Activated CD4-positive, alpha-beta T cell treated with anti-CD3 and anti-CD28 coated beads, Interleukin-2, amount 10 ng/mL, durations not matched to agents 7 days and 5 days (primary cell): ENCODE results near the gene GALNT15. TPM values are rescaled to one million over a fixed set of nuclear protein-coding genes. Genes with fewer than 3 reads are reported as not detected.

Experiments used
- CTCF ChIA-PET: fragments of 350-600 bp; sonication (Branson Sonifier 250); formaldehyde crosslinking; loops from one replicate; lab custom pipeline; 2021; ENCODE audit warnings: antibody characterized with exemption; lab: Charles Lee
- POLR2A ChIA-PET: fragments of 350-600 bp; sonication (Branson Sonifier 250); formaldehyde crosslinking; loops from one replicate; lab custom pipeline; 2021; ENCODE audit warnings: antibody characterized with exemption; lab: Charles Lee
- DNase-seq: peaks from one replicate; pipeline ENCODE4 v3.0.0-alpha.2; 2020
- H3K27ac Mint-ChIP-seq: one replicate; pipeline ENCODE4 v1.8.0; 2021; ENCODE audit warnings: mild to moderate bottlenecking, moderate library complexity, mixed read lengths
- H3K27me3 Mint-ChIP-seq: one replicate; pipeline ENCODE4 v1.8.0; 2021; ENCODE audit warnings: mixed read lengths
- H3K36me3 Mint-ChIP-seq: one replicate; pipeline ENCODE4 v1.8.0; 2021; ENCODE audit warnings: low read depth, mixed read lengths
- H3K4me1 Mint-ChIP-seq: one replicate; pipeline ENCODE4 v1.8.0; 2021; ENCODE audit warnings: mixed read lengths
- H3K4me3 Mint-ChIP-seq: one replicate; pipeline ENCODE4 v1.8.0; 2021; ENCODE audit warnings: mild to moderate bottlenecking, moderate library complexity, mixed read lengths
- H3K9me3 Mint-ChIP-seq: one replicate; pipeline ENCODE4 v1.8.0; 2021; ENCODE audit warnings: mixed read lengths
- total RNA-seq, 2 experiments: library from RNA; stranded (reverse); gene quantifications; one replicate each; pipeline ENCODE4 v1.2.3, GENCODE V29; 2021

GALNT15 gene, protein sequence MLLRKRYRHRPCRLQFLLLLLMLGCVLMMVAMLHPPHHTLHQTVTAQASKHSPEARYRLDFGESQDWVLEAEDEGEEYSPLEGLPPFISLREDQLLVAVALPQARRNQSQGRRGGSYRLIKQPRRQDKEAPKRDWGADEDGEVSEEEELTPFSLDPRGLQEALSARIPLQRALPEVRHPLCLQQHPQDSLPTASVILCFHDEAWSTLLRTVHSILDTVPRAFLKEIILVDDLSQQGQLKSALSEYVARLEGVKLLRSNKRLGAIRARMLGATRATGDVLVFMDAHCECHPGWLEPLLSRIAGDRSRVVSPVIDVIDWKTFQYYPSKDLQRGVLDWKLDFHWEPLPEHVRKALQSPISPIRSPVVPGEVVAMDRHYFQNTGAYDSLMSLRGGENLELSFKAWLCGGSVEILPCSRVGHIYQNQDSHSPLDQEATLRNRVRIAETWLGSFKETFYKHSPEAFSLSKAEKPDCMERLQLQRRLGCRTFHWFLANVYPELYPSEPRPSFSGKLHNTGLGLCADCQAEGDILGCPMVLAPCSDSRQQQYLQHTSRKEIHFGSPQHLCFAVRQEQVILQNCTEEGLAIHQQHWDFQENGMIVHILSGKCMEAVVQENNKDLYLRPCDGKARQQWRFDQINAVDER
- not detected for total RNA-seq

DNA sequence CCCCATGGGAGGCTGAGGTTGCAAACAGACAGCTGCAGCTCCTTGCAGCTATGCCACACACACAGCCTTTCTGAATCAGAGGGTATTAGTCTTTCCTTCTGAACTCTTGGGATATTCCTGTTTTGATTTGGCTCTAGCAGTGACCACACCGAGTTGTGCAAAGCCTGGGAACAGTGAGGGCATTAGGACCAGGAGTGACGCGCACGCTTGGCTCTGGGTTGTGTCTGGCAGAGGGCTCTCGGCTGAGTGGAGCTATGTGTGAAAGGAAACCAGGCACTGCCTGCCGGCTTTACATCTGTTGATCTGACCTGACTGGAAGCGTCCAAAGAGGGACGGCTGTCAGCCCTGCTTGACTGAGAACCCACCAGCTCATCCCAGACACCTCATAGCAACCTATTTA, at the start of gene GALNT15:
GALNT15 (plus strand) TSS at position 292 of the 400 bp plus-strand sequence. CDS start 472 bp downstream, outside the sequence.
- ChIA-PET CTCF (interaction anchor here (1.2 to 1.4 kb wide), 3 partner anchors 31 to 70 kb away, joined by 3 to 4 read pairs (median 4); no protein-coding TSS in a partner anchor), POLR2A (no interaction called here)

DNA sequence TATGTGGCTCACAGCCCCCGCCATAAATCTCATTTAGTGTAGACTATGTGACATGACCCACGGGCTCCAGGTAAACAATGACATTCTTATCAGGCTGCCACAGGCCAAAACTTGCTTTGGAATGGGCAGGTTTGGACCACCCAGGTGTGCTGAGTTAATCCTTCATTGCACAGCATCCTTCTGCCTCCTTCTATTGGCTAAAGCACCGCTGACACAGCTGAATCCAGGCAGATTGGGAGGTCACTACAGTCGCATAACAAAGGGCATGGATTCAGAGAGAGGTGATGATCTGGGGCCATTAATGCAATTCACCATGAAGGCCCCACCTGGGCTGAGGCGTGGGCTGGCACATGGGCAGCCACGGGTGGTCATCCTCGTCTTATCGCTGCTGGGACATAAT, 47.8 kb upstream of the GALNT15 start:
- ChIA-PET CTCF (no interaction called here), POLR2A (no interaction called here)
- Mint-ChIP-seq H3K9me3 (no peaks in the 10 kb centered on the region), H3K27me3 (no peaks in the 10 kb centered on the region), H3K4me3 (no peak overlapping the region), H3K4me1 (no peaks in the 10 kb centered on the region), H3K27ac (no peak overlapping the region), H3K36me3 (no peaks in the 10 kb centered on the region)
- DNase-seq: no peak

More for the DNA sequence above, at the start of gene GALNT15:
- Mint-ChIP-seq H3K36me3 (no peaks in the 10 kb centered on the region), H3K27me3 (peaks cover 24% of the 10 kb centered on the region), H3K4me1 (peaks cover 4% of the 10 kb centered on the region), H3K27ac (no peak within 1 kb of the TSS), H3K4me3 (no peak within 1 kb of the TSS), H3K9me3 (no peaks in the 10 kb centered on the region)
- no peak for DNase-seq

DNA sequence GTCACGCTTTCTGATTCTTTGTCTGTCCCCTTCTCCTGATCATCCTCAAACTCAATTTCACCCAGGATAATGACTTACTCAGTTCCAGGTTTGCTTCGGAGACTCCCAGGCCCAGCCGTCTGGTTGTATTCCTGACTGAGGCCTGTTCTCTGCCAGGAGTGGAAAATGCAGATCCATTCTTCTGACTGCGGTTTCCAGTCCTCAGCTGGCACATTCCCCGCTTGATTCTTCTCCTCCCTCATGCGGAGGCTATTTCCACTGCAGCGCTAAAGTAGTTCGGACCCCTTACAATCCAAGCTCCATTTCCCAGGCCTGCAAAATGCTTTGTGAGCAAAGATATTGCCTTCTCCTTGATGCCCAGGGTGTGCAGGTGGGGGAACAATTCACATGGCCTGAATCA, 47.2 kb upstream of the GALNT15 start:
- no peaks in the 10 kb centered on the region for H3K4me1 Mint-ChIP-seq
- POLR2A ChIA-PET: no interaction called here
- no peaks in the 10 kb centered on the region for H3K27me3 Mint-ChIP-seq
- H3K4me3 Mint-ChIP-seq: no peak overlapping the region
- H3K9me3 Mint-ChIP-seq: no peaks in the 10 kb centered on the region
- H3K27ac Mint-ChIP-seq: no peak overlapping the region
- no peaks in the 10 kb centered on the region for H3K36me3 Mint-ChIP-seq
- no peak for DNase-seq
- CTCF ChIA-PET: no interaction called here

DNA sequence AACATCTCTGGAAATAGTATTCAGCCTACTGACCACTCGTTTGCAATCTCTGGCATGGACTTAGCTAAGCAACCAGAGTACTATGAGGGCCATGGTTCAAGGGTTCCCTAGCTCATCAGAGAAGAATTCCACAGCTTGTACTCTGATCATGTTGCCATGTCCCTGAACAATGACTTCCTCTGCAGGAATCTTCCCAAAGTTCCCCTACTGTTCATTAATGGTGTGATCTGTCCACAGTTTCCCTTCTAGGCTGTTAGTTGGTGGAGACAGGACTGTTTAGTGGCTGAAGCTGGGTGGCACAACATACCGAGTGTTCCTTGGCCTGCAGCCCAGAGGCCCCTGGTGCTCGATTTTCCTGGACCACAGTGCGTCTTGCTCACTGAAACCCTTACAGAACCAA, 44.4 kb upstream of the GALNT15 start:
- ChIA-PET CTCF (no interaction called here), POLR2A (no interaction called here)
- Mint-ChIP-seq H3K27me3 (no peaks in the 10 kb centered on the region), H3K4me1 (no peaks in the 10 kb centered on the region), H3K27ac (no peak overlapping the region), H3K4me3 (no peak overlapping the region), H3K9me3 (no peaks in the 10 kb centered on the region), H3K36me3 (no peaks in the 10 kb centered on the region)
- no peak for DNase-seq

DNA sequence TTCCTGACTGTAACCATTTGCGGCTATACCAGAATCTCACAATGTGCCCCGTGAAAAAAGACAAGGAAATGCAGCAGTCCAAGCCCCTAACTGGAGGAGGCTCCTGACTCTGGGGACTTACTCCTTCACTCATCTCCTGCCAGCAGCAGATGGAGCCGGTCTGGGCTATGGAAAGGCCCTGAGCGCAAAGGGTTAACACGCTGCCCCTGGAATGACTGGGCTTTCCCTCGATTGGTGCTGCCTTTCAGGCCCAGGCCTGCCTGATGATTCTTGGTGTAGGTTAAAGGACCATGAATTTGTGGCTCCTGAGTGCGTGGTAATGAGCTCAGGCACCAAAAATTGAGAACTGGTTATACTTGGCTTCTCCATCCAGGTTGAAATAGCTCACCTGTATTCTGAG, 42.3 kb upstream of the GALNT15 start:
- CTCF ChIA-PET: no interaction called here
- H3K4me1 Mint-ChIP-seq: no peaks in the 10 kb centered on the region
- no peak for DNase-seq
- H3K9me3 Mint-ChIP-seq: no peaks in the 10 kb centered on the region
- POLR2A ChIA-PET: no interaction called here
- no peak overlapping the region for H3K4me3 Mint-ChIP-seq
- H3K36me3 Mint-ChIP-seq: no peaks in the 10 kb centered on the region
- no peaks in the 10 kb centered on the region for H3K27me3 Mint-ChIP-seq
- H3K27ac Mint-ChIP-seq: no peak overlapping the region

DNA sequence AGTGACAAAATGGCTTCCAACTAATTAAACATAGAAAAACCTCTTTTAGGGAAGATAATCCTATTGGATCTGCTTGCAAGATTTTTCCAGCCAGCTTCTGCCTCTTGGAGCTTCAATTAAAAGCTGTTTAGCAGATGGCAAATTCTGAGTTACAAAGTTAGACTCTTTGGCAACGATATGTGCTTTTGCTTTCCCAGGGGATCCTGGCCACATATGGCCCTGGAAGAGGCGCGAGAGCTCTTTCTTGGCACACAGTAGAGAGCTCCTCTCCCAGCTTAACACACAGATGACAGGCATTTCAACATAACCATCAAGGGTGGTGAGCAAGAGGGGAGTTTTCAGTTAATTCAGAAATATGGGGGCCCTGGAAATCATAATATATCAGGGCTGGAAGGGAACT, 41.6 kb upstream of the GALNT15 start:
- ChIA-PET POLR2A (interaction anchor here (0.6 kb wide), 1 partner anchor 9 kb away, joined by 8 read pairs; no protein-coding TSS in a partner anchor), CTCF (interaction anchor here (1.4 kb wide), 1 partner anchor 19 kb away, joined by 5 read pairs; no protein-coding TSS in a partner anchor)
- no peaks in the 10 kb centered on the region for H3K36me3 Mint-ChIP-seq
- no peaks in the 10 kb centered on the region for H3K27me3 Mint-ChIP-seq
- no peaks in the 10 kb centered on the region for H3K9me3 Mint-ChIP-seq
- no peak for DNase-seq
- no peaks in the 10 kb centered on the region for H3K4me1 Mint-ChIP-seq
- H3K4me3 Mint-ChIP-seq: no peak overlapping the region
- no peak overlapping the region for H3K27ac Mint-ChIP-seq

DNA sequence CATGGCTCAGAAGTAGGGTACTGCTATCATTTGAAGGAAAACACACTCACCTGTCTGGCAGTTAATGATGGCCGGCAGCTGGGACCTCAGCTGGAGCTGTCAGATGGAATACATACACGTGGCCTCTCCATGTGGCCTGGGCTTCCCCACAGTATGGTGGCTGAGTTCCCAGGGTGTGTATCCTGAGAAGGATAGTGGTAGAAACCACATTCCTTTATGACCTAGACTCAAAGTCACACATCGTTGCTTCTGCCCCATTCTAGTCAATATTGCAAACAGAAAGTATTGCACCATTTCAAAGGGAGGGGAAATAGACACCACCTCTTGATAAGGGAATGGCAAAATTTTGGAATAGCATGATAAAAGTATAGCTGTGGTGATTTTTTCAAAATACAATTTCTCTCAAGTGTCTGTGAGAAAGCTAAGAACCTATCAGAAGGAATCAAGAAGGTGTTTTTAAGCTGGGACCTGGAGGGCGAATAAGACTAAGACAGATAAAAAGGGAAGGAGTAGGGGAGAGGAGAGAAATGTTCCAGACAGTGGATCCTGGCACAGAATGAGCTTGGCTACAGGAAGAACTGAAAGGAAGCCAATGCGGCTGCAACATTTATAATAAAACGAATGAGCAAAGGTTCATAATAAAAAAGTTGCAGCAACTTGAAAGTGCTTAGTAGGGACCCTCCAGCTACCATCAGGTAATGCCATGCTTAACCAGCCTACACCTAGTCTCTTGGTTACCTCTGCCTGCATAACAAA, 40.1 kb upstream of the GALNT15 start:
- POLR2A ChIA-PET: no interaction called here
- no peaks in the 10 kb centered on the region for H3K27me3 Mint-ChIP-seq
- CTCF ChIA-PET: interaction anchor here (1.4 kb wide), 1 partner anchor 17 kb away, joined by 5 read pairs; no protein-coding TSS in a partner anchor
- no peaks in the 10 kb centered on the region for H3K36me3 Mint-ChIP-seq
- no peak for DNase-seq
- no peak overlapping the region for H3K27ac Mint-ChIP-seq
- no peaks in the 10 kb centered on the region for H3K4me1 Mint-ChIP-seq
- H3K9me3 Mint-ChIP-seq: no peaks in the 10 kb centered on the region
- no peak overlapping the region for H3K4me3 Mint-ChIP-seq

DNA sequence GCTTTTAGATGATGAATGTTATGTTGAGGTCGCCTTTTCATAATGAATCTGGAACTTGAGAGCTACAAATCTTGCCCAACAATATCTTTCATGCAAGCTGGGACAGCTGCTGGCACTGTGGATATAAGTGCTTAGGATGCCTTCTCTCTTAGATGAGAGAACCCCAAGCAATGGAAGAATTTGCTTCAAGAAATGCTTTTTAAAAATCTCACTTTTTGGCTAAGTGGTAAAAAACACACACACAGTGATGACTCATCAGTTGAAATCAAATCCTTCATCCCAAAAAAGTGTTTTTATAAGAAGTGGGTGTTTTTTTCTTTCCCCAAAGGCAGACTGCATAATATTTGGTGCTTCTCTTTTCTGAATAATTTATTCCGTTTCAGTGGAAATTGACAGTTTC, 38.4 kb upstream of the GALNT15 start:
- no peaks in the 10 kb centered on the region for H3K27me3 Mint-ChIP-seq
- no peaks in the 10 kb centered on the region for H3K9me3 Mint-ChIP-seq
- H3K36me3 Mint-ChIP-seq: no peaks in the 10 kb centered on the region
- POLR2A ChIA-PET: no interaction called here
- CTCF ChIA-PET: interaction anchor here (1.0 to 1.3 kb wide), 2 partner anchors 11 to 201 kb away, joined by 3 read pairs; no protein-coding TSS in a partner anchor
- DNase-seq: no peak
- H3K27ac Mint-ChIP-seq: no peak overlapping the region
- H3K4me3 Mint-ChIP-seq: no peak overlapping the region
- H3K4me1 Mint-ChIP-seq: no peaks in the 10 kb centered on the region

DNA sequence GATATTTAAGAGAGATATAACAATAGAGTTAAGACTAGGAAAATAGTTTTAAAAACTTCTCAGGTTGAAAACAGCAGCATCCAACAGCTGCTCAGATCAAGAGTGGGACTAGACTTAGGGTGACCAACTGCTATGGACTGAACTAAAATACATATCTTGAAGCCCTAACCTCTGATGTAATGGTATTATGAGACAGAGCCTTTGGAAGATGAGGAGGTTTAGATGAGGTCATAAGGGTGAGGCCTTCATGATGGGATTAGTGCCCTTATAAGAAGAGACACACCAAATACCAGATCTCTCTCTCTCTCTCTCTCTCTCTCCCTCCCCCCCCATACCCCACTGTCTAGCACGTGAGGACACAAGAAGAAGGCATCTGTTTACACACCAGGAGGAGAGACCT, 37.4 kb upstream of the GALNT15 start:
- H3K4me3 Mint-ChIP-seq: no peak overlapping the region
- no peak overlapping the region for H3K27ac Mint-ChIP-seq
- no peaks in the 10 kb centered on the region for H3K4me1 Mint-ChIP-seq
- H3K9me3 Mint-ChIP-seq: no peaks in the 10 kb centered on the region
- no peak for DNase-seq
- ChIA-PET CTCF (interaction anchor here (1.0 to 1.3 kb wide), 2 partner anchors 10 to 202 kb away, joined by 3 read pairs; no protein-coding TSS in a partner anchor), POLR2A (no interaction called here)
- no peaks in the 10 kb centered on the region for H3K36me3 Mint-ChIP-seq
- H3K27me3 Mint-ChIP-seq: no peaks in the 10 kb centered on the region

DNA sequence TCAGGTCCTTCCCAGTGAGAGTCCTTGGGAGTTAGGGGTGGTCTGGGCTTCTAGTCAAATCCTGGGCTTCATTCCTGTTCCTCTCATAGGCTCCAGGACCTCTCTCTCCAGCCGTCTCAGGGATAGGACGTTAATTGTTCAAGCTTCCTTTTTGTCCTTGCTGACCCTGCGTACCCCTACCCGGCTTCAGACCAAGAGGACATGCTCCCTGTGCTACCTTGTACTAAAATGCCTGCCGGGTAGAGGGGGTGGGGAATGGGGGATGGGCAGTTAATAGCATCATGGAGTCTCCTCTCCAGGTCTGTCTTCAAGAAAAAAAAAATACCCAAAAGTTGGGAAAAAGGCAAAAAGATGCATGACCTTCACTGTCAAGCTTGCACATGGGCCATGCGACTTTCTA, 36.5 kb upstream of the GALNT15 start:
- Mint-ChIP-seq H3K9me3 (peaks cover 1% of the 10 kb centered on the region), H3K4me3 (no peak overlapping the region), H3K36me3 (no peaks in the 10 kb centered on the region), H3K27me3 (no peaks in the 10 kb centered on the region), H3K27ac (no peak overlapping the region), H3K4me1 (no peaks in the 10 kb centered on the region)
- DNase-seq: no peak
- ChIA-PET POLR2A (no interaction called here), CTCF (no interaction called here)

DNA sequence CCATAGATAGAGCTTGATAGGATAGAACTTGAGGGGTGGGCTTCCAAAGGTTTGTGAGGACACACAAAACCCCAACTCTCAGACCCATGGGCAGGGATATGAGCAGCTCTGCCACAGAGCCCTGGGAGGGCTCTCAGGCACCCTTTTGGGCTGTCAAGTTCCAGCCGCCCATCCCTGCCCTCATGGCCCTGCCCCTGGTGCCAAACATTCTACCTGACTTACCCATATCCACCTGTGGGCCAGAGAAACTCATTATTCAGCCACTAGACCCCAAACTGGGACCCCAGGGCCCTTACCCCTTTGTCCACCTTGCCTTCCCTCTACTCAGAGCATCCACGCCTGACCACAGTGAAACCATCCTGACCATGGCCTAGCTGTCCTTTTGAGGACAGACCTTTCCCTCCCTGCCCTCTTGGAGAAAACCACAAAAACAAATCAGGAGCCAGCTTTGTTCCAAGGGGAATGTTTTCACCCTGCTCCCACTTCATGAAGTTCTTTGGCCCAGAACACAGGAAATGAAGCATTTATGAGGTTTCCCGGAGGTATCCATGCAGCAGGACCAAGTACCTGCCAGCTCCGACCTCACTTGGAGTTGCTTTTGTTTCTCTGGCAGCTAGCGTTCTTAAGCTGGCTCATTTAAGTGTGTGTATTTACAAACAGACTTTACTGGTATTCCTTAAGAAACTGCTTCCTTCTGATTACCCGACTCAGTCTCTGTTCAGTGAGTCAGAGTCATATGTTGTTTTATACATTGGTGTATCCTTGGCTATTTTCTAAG, 34.2 kb upstream of the GALNT15 start:
- no peak overlapping the region for H3K4me3 Mint-ChIP-seq
- no peaks in the 10 kb centered on the region for H3K36me3 Mint-ChIP-seq
- H3K4me1 Mint-ChIP-seq: no peaks in the 10 kb centered on the region
- H3K27ac Mint-ChIP-seq: no peak overlapping the region
- DNase-seq: no peak
- H3K27me3 Mint-ChIP-seq: no peaks in the 10 kb centered on the region
- ChIA-PET CTCF (interaction anchor here (1.5 kb wide), 1 partner anchor 38 kb away, joined by 3 read pairs; no protein-coding TSS in a partner anchor), POLR2A (no interaction called here)
- peaks cover 15% of the 10 kb centered on the region for H3K9me3 Mint-ChIP-seq

DNA sequence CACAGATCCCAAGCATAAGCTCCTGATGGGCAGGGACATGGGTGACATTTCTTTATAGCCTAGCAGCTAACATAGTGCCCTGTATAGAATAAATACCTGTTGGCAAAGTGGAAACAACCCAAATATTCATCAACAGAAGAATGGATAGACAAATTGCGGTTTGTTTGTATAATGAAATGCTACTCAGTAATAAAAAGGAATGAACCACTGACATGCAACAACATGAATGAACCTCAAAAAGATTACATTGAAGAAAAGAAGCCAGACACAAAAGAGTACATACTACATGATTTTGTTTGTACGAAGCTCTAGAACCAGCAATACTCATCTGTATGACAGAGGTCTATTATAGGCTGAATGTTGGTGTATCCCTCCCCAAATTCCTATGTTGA, 33.6 kb upstream of the GALNT15 start:
- ChIA-PET CTCF (interaction anchor here (1.5 kb wide), 1 partner anchor 37 kb away, joined by 3 read pairs; no protein-coding TSS in a partner anchor), POLR2A (no interaction called here)
- Mint-ChIP-seq H3K4me3 (no peak overlapping the region), H3K27me3 (no peaks in the 10 kb centered on the region), H3K27ac (no peak overlapping the region), H3K36me3 (no peaks in the 10 kb centered on the region), H3K9me3 (peaks cover 15% of the 10 kb centered on the region), H3K4me1 (no peaks in the 10 kb centered on the region)
- no peak for DNase-seq
